GM19455 (cell line): ENCODE results near the gene FAM111B.

ENCODE experiments used
- ATAC-seq: cut with Tn5 transposase; IDR thresholded peaks from one replicate; pipeline ENCODE4 v1.9.1; 2021; ENCODE audit not compliant: unreplicated experiment

The FAM111B gene

GRCh38 chr11:59157433-59157832 is 50.4 kb downstream of the FAM111B start:
- ATAC-seq, result no peak

GRCh38 chr11:59158206-59159068 is 51.4 kb downstream of the FAM111B start:
- peak; percentile 84 for ATAC-seq

GRCh38 chr11:59164028-59164427 is 57.0 kb downstream of the FAM111B start:
- no peak for ATAC-seq

- ATAC-seq, result peak; percentile 82
Observed at GRCh38 chr11:59171508-59172322, 64.7 kb downstream of the FAM111B start, which contains the start of gene DTX4. DTX4 (plus strand) TSS chr11:59172132; CDS start chr11:59172596, 464 bp downstream.

- ATAC-seq, result peak; percentile 34
Observed at GRCh38 chr11:59172345-59173079, 65.5 kb downstream of the FAM111B start.

GRCh38 chr11:59173080-59173963 is 66.3 kb downstream of the FAM111B start:
- ATAC-seq, result no peak

- ATAC-seq, result no peak
Observed at GRCh38 chr11:59173964-59174663, 67.1 kb downstream of the FAM111B start.

- ATAC-seq, result no peak
Observed at GRCh38 chr11:59174664-59175033, 67.6 kb downstream of the FAM111B start.

- no peak for ATAC-seq
Observed at GRCh38 chr11:59175091-59175501, 68.1 kb downstream of the FAM111B start.

- ATAC-seq, result no peak
Observed at GRCh38 chr11:59176330-59176729, 69.3 kb downstream of the FAM111B start.
